GM12874 (cell line): ENCODE data around the gene SIK3.

Source experiments
- TF ChIP-seq, protein P1 (sequence below): IDR thresholded peaks from 2 replicates; pipeline ENCODE4 v1.5.1; 2011; ENCODE audit warnings: low read depth, mild to moderate bottlenecking, control low read depth, low read length, moderate library complexity; ENCODE audit not compliant: insufficient read depth

SIK3 gene

DNA sequence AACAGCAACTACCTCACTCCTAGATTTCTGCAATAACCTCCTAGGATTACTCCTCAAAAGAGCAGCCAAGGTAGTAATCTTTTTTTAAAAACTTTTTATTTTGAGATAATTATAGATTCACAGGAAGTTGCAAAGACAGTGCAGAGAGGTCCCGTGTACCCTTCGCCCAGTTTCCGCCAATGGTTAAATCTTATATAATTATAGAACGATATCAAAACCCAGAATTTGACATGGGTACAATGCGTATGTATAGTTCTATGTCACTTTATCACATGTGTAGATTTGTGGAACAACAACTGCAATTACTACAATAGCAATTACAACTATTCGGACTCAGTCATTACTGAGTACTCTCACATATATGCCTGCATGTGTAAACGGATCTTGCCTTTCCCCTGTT is 166.0 kb downstream of the SIK3 start:
- TF ChIP-seq, protein P1, sequence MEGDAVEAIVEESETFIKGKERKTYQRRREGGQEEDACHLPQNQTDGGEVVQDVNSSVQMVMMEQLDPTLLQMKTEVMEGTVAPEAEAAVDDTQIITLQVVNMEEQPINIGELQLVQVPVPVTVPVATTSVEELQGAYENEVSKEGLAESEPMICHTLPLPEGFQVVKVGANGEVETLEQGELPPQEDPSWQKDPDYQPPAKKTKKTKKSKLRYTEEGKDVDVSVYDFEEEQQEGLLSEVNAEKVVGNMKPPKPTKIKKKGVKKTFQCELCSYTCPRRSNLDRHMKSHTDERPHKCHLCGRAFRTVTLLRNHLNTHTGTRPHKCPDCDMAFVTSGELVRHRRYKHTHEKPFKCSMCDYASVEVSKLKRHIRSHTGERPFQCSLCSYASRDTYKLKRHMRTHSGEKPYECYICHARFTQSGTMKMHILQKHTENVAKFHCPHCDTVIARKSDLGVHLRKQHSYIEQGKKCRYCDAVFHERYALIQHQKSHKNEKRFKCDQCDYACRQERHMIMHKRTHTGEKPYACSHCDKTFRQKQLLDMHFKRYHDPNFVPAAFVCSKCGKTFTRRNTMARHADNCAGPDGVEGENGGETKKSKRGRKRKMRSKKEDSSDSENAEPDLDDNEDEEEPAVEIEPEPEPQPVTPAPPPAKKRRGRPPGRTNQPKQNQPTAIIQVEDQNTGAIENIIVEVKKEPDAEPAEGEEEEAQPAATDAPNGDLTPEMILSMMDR: no peak

- TF ChIP-seq, protein P1: no peak
Observed at GRCh38 chr11:116931206-116931953, 166.8 kb downstream of the SIK3 start.

DNA sequence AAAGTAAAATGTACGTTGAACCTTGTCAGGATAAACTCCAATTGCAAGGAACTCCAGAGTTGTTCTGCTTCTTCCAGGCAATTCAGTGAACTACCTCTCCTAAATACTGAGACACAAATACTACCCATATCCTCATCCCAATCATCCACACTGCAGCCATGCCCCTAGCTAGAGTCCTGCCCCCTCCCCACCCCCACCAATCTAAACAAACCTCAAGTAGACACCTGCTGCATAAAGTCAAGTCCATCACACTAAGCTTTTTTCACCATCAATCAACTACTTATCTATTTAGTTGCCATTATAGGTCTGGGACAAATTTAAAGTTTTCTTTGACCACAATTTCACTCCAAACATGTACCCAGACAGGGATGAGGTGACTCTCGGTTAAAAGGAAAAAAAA is 167.6 kb downstream of the SIK3 start:
- TF ChIP-seq, protein P1: no peak

- TF ChIP-seq, protein P1: no peak
Observed at GRCh38 chr11:116930177-116930576, 168.1 kb downstream of the SIK3 start.

- TF ChIP-seq, protein P1: no peak
Observed at GRCh38 chr11:116929414-116930090, 168.7 kb downstream of the SIK3 start.

GRCh38 chr11:116928845-116929244 is 169.4 kb downstream of the SIK3 start:
- TF ChIP-seq, protein P1: no peak

GRCh38 chr11:116928102-116928777 is 170.0 kb downstream of the SIK3 start:
- TF ChIP-seq, protein P1: no peak
